ENCODE data around the gene TRIP4. TPM values are rescaled to one million over a fixed set of nuclear protein-coding genes. Genes with fewer than 3 reads are reported as not detected.

The TRIP4 gene
- total and polyA plus RNA-seq, 2 donors (not counting 3 experiments of a cell fraction or from before 2014, with no cell fraction given) = 10.9 to 31.1 TPM

GRCh38 chr15:64386291-64386690 is 1.3 kb upstream of the TRIP4 start:
- Histone ChIP-seq H3K4me1 (ENCODE audit: control insufficient read depth, extremely low read depth, insufficient read depth, low read length) (peaks cover 10% of the 10 kb centered on the region), H3K27ac (ENCODE audit: insufficient read depth, low read depth, low read length) (no peak overlapping the region), H3K4me3 (replicated peaks in 1 of 3; ENCODE audit: insufficient read depth in 1 of 3, low read depth in 1 of 3, low read length in 3 of 3) (no peak overlapping the region), H3K9me1 (replicated peaks; ENCODE audit: control insufficient read depth, extremely low read depth, insufficient read depth, low read length) (no peaks in the 10 kb centered on the region), H3K9me3 (replicated peaks; ENCODE audit: control insufficient read depth, insufficient read depth, low read length) (no peaks in the 10 kb centered on the region), H3K4me2 (ENCODE audit: insufficient read depth, low read length) (no peak overlapping the region), H3K36me3 (ENCODE audit: control insufficient read depth in 2 of 2, extremely low read depth in 1 of 2, insufficient read depth in 2 of 2, low read length in 2 of 2) (no peaks in the 10 kb centered on the region), H3K79me2 (ENCODE audit: control insufficient read depth, insufficient read depth, low read length) (peaks cover 21% of the 10 kb centered on the region), H3K27me3 (ENCODE audit: control insufficient read depth in 2 of 2, insufficient read depth in 2 of 2, low read length in 2 of 2) (no peaks in the 10 kb centered on the region), H4K20me1 (replicated peaks; ENCODE audit: control insufficient read depth, extremely low read depth, insufficient read depth, low read length) (no peaks in the 10 kb centered on the region), H3K9ac (replicated peaks; ENCODE audit: extremely low read depth, insufficient read depth, low read length) (no peak overlapping the region), H2AFZ (ENCODE audit: low read depth, low read length) (no peak overlapping the region)
- dilution Hi-C loops (cut with MboI; ENCODE audit: extremely low pct_ligation_motif_present, low sequenced_read_pairs) (no loop called here), intact Hi-C loops (cut with micrococcal nuclease) (loop anchor here (2.0 kb wide), 1 partner anchor 223 kb away; the partner anchor contains the start of gene PPIB)
- TF ChIP-seq JUN (IDR thresholded peaks at IDR 0.05; ENCODE audit: borderline replicate concordance, insufficient read depth, insufficient read length, low read depth) = no peak
- no peak for TF ChIP-seq FOS (IDR thresholded peaks at IDR 0.05; ENCODE audit: borderline replicate concordance, insufficient read depth, low read length)
- no peak for TF ChIP-seq CTCF (IDR thresholded peaks at IDR 0.05; ENCODE audit: extremely low read depth in 1 of 2, insufficient read depth in 1 of 2, low read depth in 1 of 2, low read length in 2 of 2)
- no peak for TF ChIP-seq MAX (IDR thresholded peaks at IDR 0.05; ENCODE audit: insufficient read depth, insufficient read length)
- TF ChIP-seq MYC (IDR thresholded peaks at IDR 0.05; ENCODE audit: low read depth, low read length) = no peak
- TF ChIP-seq POLR2AphosphoS5 (IDR thresholded peaks at IDR 0.05; ENCODE audit: insufficient read depth, low read depth, low read length) = no peak
- no peak for TF ChIP-seq POLR2A (IDR thresholded peaks at IDR 0.05; ENCODE audit: low read depth, low read length)
- no peak for TF ChIP-seq GATA2 (IDR thresholded peaks at IDR 0.05; ENCODE audit: insufficient read depth, insufficient read length, low read depth, low read length)
- TF ChIP-seq EZH2 (IDR thresholded peaks at IDR 0.05; ENCODE audit: borderline replicate concordance, low read depth, low read length, severe bottlenecking) = no peak
- DNase-seq (ENCODE audit: low read depth, low spot score) = no peak
- BruUV-seq (replicated peaks) = no TSS peak
- ChIA-PET CTCF (no interaction called here), POLR2A (no interaction called here)
- no peak for FAIRE-seq

All from endothelial cell of umbilical vein (primary cell).